Measurements from ENCODE around the gene ZNF407.
"Not testable (repeated sequence)": the region's sequence is repeated elsewhere in the genome, so short reads cannot be mapped to it uniquely, and the experiment has no call there.

Gene ZNF407

DNA sequence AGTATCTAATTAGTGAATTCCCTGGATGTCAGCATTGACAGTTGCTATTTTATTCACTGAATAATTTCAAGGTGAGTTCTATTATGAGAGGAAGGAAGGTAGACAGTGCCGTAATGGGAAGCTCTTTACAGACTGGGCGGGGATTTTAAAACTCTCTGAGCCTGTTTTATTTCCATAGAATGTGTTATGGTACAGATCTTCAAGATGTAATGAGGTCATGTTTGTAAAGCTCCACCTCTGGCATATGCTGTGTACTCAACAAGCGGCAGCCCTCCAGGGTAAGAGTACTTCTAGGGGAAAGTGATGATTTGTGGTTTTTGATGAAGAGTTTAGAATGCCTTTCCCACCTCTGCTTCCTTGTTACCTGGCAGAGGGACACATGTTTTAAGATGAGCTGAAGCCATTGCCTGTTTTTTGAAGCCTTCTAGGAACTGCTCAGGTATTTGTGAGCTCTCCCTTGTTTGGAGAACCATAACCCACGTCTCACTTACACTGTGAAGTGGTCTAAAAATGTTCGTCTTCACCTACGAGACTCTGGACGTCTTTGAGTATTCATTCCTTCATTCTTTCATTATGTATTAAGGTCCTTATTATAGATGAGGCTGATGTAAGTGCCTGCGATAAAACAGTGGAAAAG is 360.0 kb downstream of the ZNF407 start:
- DNase-seq (ENCODE audit: low read depth in 4 of 4, low spot score in 1 of 4) = no peak

DNA sequence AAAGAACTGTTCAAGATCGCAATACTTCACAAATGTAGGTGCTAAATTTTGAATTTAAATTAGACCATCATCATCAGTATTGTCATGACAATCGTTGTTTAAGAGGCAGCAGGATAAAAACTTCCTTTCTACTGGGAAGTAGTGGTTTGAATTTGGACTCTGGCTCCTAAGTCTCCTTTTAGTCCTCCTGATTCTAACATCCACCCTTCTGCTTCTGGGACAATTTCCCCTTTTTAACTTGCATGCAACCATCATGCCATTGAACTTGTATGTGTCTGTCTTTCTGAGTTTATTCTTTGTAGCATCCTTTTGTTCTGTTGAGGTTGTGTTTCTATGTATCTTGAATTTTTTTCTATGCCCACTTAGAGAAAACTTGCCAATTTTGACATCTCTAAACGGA is 361.5 kb downstream of the ZNF407 start:
- no peak for DNase-seq (ENCODE audit: low read depth in 4 of 4, low spot score in 1 of 4)

DNA sequence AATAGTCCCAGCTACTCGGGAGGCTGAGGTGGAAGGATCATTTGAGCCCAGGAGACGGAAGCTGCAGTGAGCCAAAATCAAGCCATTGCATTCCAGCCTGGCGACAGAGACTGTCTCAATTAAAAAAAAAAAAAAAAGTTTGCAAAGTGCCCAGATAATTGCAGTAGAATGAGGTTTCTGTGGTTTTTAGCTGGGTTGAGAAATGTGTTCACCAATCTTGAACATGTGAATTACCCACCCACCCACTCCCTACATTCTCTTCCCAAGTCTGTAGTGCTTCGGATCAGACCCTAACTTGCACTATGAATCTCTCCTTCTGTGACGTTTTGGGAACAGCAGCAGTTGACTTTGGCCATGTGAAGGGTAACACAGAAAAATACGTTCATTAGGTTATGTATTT is 363.9 kb downstream of the ZNF407 start:
- no peak for DNase-seq (ENCODE audit: low read depth in 4 of 4, low spot score in 1 of 4)

DNA sequence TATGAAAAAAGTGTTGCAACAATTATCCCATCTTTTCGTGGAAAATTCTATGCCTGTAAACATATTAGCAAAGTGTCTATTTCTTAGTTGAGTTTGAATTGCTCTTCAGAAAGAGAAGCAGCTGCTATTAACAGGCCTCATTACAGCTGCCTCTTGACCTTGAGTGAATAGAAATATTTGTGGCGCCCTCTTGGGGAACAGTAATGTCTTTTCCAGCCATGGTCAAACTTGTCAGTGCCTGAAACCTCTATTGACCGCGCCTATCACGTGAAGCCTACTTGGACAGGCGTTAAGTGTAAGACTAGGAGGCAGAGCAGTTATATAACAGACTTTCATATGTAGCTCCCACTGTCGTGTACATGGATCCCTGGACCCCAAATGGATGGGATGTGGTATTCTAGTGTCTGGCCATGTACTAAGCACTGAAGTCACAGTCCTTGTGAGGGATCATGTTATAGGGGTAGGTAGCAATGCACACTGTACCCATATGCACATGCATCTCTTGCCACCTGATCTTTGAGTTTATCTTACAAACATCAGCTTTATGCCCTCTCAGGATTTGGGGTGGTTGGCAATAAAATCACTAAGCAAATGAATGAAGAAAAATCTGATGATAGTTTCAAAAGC is 366.3 kb downstream of the ZNF407 start:
- DNase-seq (ENCODE audit: low read depth in 4 of 4, low spot score in 1 of 4) = no peak

DNA sequence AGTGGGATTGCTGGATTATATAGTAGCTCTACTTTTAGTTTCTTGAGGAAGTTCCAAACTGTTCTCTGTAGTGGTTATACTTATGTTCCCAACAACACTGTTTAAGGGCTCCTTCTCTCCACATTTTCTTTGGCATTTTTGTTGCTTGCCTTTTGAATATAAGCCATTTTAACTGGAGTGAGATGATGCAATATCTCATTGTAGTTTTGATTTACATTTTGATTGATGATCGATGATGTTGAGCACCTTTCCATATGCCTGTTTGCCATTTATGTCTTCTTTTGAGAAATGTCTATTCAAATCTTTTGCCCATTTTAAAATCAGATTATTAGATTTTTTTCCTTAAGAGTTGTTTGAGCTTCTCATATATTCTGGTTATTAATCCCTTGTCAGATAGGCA is 368.0 kb downstream of the ZNF407 start:
- DNase-seq (ENCODE audit: low read depth in 4 of 4, low spot score in 1 of 4) = no peak

DNA sequence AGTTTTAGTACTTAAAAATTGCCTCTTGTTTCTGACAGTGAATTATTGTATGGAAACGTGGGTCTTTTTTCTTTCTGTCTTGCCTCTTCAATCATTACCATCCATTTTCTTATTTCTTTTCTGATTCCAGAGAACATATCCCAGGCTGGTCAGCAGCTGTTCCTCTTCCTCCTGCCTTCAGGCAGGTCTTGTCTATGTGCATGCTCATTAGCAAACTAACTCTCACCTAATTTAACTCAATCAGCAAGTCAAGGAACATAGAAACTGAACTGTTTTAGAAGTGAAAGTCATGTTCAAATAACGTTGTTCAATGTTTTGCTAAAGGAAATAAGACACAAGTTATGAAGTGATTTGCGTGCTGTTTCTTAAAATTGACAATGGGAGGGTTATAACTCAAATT is 369.8 kb downstream of the ZNF407 start:
- DNase-seq (ENCODE audit: low read depth in 4 of 4, low spot score in 1 of 4) = no peak

DNA sequence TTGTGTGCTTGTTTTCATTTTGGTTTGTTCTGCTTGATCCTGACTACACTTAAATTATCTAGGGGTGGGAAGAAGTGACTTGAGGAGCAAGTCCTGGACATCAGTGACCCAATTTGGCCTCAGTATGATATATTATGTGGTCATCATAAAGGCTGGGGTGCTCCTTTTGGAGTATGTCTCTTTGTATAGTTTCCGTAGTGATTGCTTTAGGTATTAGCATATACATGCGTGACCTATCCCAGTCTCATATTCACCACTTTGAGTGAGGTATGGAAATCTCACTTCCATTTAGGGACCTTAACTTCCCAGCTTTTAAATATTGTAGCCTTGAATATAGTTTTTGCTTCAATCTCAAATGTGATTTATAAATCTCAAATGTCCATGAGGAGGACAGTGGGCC is 370.3 kb downstream of the ZNF407 start:
- DNase-seq (ENCODE audit: low read depth in 4 of 4, low spot score in 1 of 4) = no peak

DNA sequence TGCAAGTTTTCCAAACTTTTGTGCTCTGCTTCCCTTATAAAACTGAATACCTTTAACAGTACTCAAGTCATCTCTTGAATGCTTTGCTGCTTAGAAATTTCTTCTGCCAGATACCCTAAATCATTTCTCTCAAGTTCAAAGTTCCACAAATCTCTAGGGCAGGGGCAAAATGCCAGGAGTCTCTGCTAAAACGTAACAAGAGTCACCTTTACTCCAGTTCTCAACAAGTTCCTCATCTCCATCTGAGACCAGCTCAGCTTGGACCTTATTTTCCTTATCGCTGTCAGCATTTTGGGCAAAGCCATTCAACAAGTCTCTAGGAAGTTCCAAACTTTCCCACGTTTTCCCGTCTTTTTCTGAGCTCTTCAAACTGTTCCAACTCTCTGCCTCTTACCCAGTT is 373.7 kb downstream of the ZNF407 start:
- DNase-seq (ENCODE audit: low read depth in 4 of 4, low spot score in 1 of 4) = not testable (repeated sequence)

DNA sequence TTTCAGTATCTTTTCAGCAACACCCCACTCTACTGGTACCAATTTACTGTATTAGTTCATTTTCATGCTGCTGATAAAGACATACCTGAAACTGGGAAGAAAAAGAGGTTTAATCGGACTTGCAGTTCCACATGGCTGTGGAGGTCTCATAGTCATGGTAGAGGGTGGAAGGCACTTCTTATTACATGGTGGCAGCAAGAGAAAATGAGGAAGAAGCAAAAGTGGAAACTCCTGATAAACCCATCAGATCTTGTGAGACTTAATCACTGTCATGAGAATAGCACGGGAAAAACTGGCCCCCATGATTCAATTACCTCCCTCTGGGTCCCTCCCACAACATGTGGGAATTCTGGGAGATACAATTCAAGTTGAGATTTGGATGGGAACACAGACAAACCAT is 374.1 kb downstream of the ZNF407 start:
- not testable (repeated sequence) for DNase-seq (ENCODE audit: low read depth in 4 of 4, low spot score in 1 of 4)

DNA sequence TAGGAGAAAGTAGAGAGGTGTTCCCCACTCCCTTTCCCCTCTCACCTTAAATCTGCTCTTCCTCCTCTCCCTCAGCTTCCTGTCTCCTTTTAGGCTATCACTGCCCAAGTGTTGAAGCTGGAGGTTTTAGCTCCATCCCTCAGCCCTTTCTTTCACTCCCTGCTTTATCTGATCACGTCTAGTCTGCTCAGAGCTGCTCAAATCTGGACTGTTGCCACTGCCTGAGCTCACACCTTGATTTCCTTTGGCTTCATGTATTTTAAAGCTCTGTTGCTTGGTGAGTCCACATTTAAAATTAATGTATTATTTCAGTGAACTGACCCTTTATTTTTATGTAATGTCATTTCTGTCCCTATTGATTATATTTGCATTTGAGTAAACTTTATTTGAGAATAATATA is 374.7 kb downstream of the ZNF407 start:
- DNase-seq (ENCODE audit: low read depth in 4 of 4, low spot score in 1 of 4) = no peak

DNA sequence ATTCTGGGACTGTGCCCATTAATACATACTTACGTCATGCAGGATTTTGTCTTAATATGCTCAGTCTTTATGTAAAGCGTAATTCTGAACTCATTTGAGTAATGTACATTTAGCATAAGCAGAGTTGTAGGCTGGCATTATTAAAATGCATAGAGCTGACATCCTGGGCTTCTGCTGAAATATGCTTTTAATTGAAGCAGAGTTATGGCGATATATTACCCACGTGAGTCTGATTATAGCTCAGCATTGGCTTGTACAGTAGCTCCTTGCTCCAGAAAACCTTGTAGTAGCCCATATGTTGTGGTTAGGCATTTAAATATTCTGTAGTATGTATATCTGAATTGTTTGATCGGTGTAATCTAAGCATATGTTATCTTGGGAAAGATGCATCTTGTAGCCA is 377.3 kb downstream of the ZNF407 start:
- no peak for DNase-seq (ENCODE audit: low read depth in 4 of 4, low spot score in 1 of 4)

DNA sequence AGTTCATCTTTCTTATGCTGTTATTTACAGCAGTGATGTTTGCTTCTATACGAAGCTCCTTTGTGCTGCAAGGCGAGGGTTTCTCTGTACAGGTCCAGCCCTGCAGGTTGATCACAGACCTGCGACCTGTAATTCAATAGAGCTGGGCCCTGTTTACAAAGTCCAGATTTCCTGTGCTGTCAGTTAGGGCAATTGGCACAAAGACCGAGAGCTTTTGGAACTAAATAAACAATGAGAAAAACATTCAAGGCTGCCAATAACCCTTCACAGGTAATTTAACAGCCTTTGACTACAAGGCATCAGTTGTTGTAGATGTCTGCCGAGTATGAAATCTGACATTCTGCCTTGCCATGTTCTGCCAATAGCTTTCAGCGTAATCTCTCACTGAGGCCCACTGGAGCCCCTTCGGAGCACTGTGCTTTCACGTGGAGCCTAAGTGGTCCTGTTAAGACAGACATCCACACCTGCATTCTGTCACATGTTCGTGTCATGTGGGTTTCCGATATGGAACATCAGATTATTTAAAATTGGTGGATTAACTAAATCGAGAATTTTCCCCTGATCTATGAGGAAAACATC is 378.8 kb downstream of the ZNF407 start:
- no peak for DNase-seq (ENCODE audit: low read depth in 4 of 4, low spot score in 1 of 4)

DNA sequence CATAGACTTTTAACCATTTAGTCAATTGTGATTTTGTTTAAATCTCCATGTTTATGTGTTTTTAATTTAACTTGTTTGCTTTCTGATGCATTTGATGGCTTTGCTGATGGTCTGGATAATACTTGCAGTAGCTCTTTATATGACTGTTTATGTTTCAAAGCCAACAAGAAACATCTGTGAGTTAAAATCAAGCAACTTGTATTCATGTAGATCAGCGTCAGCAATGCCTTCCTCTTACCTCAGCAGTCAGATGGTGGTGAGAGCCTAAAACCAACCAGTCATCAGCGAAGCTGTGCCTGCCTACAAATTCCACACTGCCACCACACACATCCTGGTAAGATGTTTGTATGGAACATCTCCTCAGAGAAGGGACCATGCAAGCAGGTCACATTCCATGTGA is 379.4 kb downstream of the ZNF407 start:
- no peak for DNase-seq (ENCODE audit: low read depth in 4 of 4, low spot score in 1 of 4)

DNA sequence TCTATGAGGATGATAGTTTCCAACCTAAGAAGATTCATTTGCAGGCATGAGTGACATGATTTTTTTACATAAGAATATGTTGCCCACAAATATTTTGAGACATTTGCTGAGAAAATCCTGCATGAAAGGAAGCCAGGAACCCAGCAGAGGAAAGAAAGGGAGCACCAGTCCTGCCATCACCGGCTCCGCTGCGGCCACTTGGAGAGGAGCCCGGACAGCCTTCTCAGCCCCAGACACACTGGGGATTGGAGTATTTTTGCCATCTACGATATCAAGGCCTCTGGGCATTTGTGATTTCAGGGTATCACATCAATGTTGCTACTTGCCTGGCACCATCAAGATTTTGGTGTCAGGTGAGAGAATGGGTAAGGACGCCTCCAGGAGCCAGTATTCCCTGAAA is 383.0 kb downstream of the ZNF407 start:
- DNase-seq (ENCODE audit: low read depth in 4 of 4, low spot score in 1 of 4) = no peak

DNA sequence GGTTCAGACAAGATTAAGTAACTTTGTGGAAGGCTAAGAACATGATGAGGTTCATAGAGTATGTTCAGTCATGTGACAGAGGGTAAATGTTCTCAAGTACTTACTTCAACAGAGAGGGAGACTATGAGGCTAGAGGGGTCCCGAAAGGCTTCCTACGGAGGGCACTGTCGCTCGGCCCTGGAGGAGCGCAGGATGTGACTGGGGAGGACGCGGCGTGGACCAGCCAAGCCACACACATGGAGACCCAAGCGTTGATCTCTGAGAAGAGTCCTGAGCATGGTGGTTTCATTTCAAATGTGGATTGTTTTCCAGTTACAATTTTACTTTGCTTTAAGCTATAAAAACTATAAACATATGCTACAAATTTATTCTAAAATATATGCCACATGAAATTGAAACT is 383.8 kb downstream of the ZNF407 start:
- no peak for DNase-seq (ENCODE audit: low read depth in 4 of 4, low spot score in 1 of 4)

DNA sequence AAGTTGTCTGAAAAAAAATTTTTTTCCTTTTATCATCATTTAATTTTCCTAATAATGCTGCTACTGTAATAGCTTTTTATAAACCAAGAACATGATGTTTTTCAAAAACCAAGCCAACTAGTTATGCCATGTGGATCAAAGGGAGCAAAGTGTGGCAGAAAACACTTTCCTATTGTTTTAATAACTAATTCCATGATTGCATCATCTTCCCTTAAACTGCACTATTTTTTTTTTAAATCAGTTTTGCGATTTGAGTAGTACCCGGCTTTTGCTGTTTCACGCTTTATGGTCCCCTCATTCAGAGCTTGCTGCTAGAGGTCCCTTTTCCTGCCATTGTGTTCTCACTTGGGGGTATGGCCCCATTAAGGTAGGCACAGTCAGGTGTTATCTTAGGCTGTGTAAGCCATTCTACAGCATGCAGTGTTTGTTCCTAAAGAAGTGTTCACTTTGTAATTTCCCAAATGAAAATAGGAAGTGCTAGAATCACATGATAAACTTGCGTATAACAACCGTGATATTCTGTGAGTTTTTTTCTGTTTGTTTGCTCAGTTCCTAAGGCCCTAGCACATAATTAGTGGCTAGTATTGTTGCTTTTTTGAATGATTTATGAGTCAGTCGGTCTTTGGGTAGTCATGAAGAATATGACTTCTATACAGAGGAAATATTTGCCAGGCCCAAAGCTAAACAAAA is 385.4 kb downstream of the ZNF407 start:
- no peak for DNase-seq (ENCODE audit: low read depth in 4 of 4, low spot score in 1 of 4)

DNA sequence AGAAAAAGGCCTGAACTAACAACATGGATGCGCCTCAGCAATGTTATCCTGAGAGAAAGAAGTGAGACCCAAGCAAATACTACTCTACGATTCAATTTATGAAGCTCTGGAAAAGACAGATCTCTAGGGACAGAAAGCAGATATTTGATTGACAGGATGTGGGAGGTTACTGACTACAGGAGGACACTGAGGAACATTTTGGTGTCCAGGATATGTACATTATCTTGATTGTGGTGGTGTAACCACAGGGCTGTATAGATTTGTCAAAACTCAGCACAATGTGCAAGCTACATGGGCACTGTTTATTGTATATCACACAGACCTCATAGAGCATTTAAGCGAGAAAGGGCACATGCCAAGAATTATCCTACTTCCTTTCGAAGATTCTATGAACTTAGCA is 391.5 kb downstream of the ZNF407 start:
- DNase-seq (ENCODE audit: low read depth in 4 of 4, low spot score in 1 of 4) = no peak

DNA sequence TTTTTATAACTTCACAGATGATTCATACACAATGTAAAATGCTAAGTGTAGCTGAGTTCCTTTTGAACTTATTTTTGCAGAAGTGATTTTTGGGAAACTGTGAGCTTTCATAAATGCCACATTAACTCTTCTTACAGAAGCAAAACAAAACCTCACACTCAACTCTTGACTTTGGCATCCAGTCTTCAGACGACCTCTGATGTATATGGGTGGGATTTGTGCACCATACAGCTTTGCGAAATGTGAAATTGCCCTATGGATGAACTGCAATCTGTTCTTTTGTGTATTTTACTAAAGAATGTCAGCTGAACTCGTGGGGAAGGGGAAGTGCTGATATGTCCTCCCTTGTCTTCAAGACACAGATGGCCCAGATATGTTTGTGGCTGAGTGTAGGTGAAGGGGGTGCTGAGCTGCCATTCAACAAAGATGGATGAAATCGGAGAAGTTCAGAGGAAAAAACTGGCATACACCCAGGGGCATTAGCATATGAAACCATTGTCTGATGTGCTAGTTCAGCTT is 393.0 kb downstream of the ZNF407 start:
- DNase-seq (ENCODE audit: low read depth in 4 of 4, low spot score in 1 of 4) = no peak

DNA sequence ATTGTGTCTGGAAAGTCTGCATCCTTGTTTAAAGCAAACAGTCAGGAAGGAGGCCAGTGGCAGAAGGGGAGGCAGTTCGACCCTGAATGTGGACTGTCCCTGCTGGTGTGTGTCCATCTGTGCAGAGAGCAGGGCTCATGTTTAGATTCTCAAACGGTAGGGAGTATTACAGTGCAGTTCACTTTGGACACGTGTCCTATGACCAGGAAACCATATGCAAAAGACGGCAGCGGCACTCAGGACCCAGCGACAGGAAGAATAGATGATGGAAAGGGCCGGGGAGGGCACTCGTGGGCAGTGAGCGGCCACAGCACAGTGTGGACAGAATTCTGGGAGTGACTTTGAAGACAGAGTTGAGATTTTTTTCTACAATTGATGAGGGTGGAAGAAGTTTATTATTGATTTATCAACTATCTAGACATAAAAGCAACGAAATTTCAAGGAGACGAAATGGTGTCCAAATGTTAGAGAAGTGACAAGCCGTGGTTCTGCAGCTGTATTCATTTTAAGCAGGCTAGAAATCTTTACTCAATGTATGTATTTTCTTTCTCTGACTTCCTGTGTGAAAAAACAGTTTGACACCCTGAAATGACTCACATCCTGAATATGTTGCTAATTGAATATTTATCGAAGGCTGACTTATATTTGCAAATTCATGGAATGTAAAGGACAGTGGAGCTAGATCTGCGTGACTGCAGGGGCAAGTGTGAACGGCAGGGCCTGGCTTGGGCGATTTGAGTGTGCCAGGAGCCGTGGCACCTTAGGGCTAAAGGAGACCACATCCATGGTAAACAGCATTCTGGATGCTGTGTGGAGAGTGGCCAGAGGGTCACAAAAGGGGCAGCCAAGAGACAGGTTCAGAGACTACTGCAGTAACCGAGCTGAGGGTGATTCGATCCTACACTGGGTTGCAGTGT is 397.1 kb downstream of the ZNF407 start:
- DNase-seq (ENCODE audit: low read depth in 4 of 4, low spot score in 1 of 4) = no peak

DNA sequence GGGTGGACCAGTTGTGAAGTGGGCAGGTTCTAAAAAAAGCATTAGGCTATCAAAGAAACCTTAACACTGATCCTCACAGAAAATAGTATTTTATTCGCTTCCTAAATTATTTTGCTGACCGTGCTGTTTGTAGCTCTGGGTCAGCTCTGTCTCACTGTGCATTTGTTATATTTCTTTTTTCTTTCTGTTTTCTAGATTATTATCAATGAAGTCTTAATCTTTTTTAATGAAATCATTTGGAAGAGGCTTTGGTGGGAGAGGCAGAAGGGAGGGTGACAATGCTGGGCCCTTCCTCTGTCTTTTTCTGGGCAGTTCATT is 397.7 kb downstream of the ZNF407 start:
- no peak for DNase-seq (ENCODE audit: low read depth in 4 of 4, low spot score in 1 of 4)

DNA sequence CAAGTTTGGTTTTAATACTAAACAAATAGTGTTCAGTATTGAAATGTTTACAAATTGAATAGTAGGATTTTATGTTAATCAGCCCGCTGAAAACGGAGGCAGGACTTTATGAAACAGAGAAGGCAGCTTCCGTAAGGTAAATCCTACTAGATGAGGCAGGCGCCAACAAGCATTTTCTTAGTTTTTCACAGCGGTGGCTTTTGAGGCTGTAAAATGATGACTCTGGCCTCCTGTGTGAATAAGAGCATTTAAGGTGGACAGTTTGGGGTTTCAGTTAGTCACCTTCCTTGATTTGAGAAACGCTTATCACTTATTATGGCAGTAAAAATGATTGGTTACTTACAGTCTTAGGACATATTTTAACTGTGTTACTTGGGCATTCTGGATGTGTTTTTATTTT is 398.4 kb downstream of the ZNF407 start:
- DNase-seq (ENCODE audit: low read depth in 4 of 4, low spot score in 1 of 4) = no peak
